GM12874 (cell line): ENCODE results near the gene ADARB1.

Source experiments
- CTCF ChIP-seq: IDR thresholded peaks from 2 replicates; pipeline ENCODE4 v1.5.1; 2011; ENCODE audit warnings: low read depth, mild to moderate bottlenecking, control low read depth, low read length, moderate library complexity; ENCODE audit not compliant: insufficient read depth

ADARB1 gene

GRCh38 chr21:45105906-45106485 is 31.6 kb downstream of the ADARB1 start:
- no peak for TF ChIP-seq CTCF

- no peak for TF ChIP-seq CTCF
These were observed 33.8 kb downstream of the ADARB1 start for GRCh38 chr21:45108034-45108790.

GRCh38 chr21:45108808-45109781 is 34.7 kb downstream of the ADARB1 start:
- TF ChIP-seq CTCF = no peak

GRCh38 chr21:45109831-45110492 is 35.6 kb downstream of the ADARB1 start:
- TF ChIP-seq CTCF = no peak

- TF ChIP-seq CTCF = no peak
These were observed 36.7 kb downstream of the ADARB1 start for GRCh38 chr21:45110873-45111624.

GRCh38 chr21:45111703-45112102 is 37.3 kb downstream of the ADARB1 start:
- TF ChIP-seq CTCF = no peak
